ENCODE data around the gene WNT5A. TPM values are rescaled to one million over a fixed set of nuclear protein-coding genes. Genes with fewer than 3 reads are reported as not detected.

Gene WNT5A
- total RNA-seq, 1 donor from 2014 or later: 45.8 TPM

GRCh38 chr3:55443346-55443745 is 43.8 kb downstream of the WNT5A start:
- no peak for FAIRE-seq
- Mint-ChIP-seq H3K4me3 (ENCODE audit: unreplicated experiment) (no peak overlapping the region), H3K27me3 (ENCODE audit: low read depth, unreplicated experiment) (peaks cover 33% of the 10 kb centered on the region), H3K9me3 (ENCODE audit: unreplicated experiment) (peaks cover 3% of the 10 kb centered on the region), H3K4me1 (ENCODE audit: low read depth, unreplicated experiment) (no peaks in the 10 kb centered on the region), H3K36me3 (ENCODE audit: low read depth, unreplicated experiment) (no peaks in the 10 kb centered on the region), H3K27ac (ENCODE audit: unreplicated experiment) (no peak overlapping the region)
- H2AFZ ChIP-seq (ENCODE audit: low read depth, low read length): no peak overlapping the region
- no peaks in the 10 kb centered on the region for H3K36me3 ChIP-seq (ENCODE audit: insufficient read depth, low read length)
- no peak for TF ChIP-seq EZH2 (IDR thresholded peaks at IDR 0.05; ENCODE audit: insufficient read depth, low read length)
- H3K79me2 ChIP-seq (ENCODE audit: insufficient read depth, low read length): no peaks in the 10 kb centered on the region
- H3K9me3 ChIP-seq (ENCODE audit: insufficient read depth, low read depth, low read length): no peaks in the 10 kb centered on the region
- H4K20me1 ChIP-seq (ENCODE audit: insufficient read depth, low read length): no peaks in the 10 kb centered on the region
- H3K4me1 ChIP-seq (ENCODE audit: insufficient read depth, low read length): no peaks in the 10 kb centered on the region
- no peak overlapping the region for H3K4me3 ChIP-seq (ENCODE audit: insufficient read depth, low read depth, low read length)
- no peak overlapping the region for H3K4me2 ChIP-seq (ENCODE audit: low read length)
- H3K27me3 ChIP-seq (ENCODE audit: insufficient read depth, low read length): no peaks in the 10 kb centered on the region
- no peak overlapping the region for H3K9ac ChIP-seq (ENCODE audit: low read length)
- H3K27ac ChIP-seq (ENCODE audit: low read depth, low read length): no peak overlapping the region
- no peak for DNase-seq (ENCODE audit: low read depth)

- H3K4me3 Mint-ChIP-seq (ENCODE audit: unreplicated experiment): no peak overlapping the region
- H3K36me3 Mint-ChIP-seq (ENCODE audit: low read depth, unreplicated experiment): no peaks in the 10 kb centered on the region
- no peaks in the 10 kb centered on the region for H3K27me3 ChIP-seq (ENCODE audit: insufficient read depth, low read length)
- peaks cover 3% of the 10 kb centered on the region for H3K9me3 Mint-ChIP-seq (ENCODE audit: unreplicated experiment)
- H3K79me2 ChIP-seq (ENCODE audit: insufficient read depth, low read length): no peaks in the 10 kb centered on the region
- no peak overlapping the region for H3K4me3 ChIP-seq (ENCODE audit: insufficient read depth, low read depth, low read length)
- no peaks in the 10 kb centered on the region for H4K20me1 ChIP-seq (ENCODE audit: insufficient read depth, low read length)
- peaks cover 33% of the 10 kb centered on the region for H3K27me3 Mint-ChIP-seq (ENCODE audit: low read depth, unreplicated experiment)
- FAIRE-seq: no peak
- H3K27ac Mint-ChIP-seq (ENCODE audit: unreplicated experiment): no peak overlapping the region
- H3K4me1 Mint-ChIP-seq (ENCODE audit: low read depth, unreplicated experiment): no peaks in the 10 kb centered on the region
- no peak for DNase-seq (ENCODE audit: low read depth)
- no peak overlapping the region for H3K4me2 ChIP-seq (ENCODE audit: low read length)
- no peak overlapping the region for H3K9ac ChIP-seq (ENCODE audit: low read length)
- H3K36me3 ChIP-seq (ENCODE audit: insufficient read depth, low read length): no peaks in the 10 kb centered on the region
- H3K4me1 ChIP-seq (ENCODE audit: insufficient read depth, low read length): no peaks in the 10 kb centered on the region
- no peak overlapping the region for H2AFZ ChIP-seq (ENCODE audit: low read depth, low read length)
- no peaks in the 10 kb centered on the region for H3K9me3 ChIP-seq (ENCODE audit: insufficient read depth, low read depth, low read length)
- H3K27ac ChIP-seq (ENCODE audit: low read depth, low read length): no peak overlapping the region
- TF ChIP-seq EZH2 (IDR thresholded peaks at IDR 0.05; ENCODE audit: insufficient read depth, low read length) (no peak), CTCF (IDR thresholded peaks at IDR 0.05; ENCODE audit: insufficient read depth, low read depth, low read length) (no peak)
These were observed 44.2 kb downstream of the WNT5A start for GRCh38 chr3:55442861-55443260.

GRCh38 chr3:55441499-55441898 is 45.6 kb downstream of the WNT5A start:
- H2AFZ ChIP-seq (ENCODE audit: low read depth, low read length): no peak overlapping the region
- H3K4me2 ChIP-seq (ENCODE audit: low read length): no peak overlapping the region
- Mint-ChIP-seq H3K4me1 (ENCODE audit: low read depth, unreplicated experiment) (no peaks in the 10 kb centered on the region), H3K27ac (ENCODE audit: unreplicated experiment) (no peak overlapping the region), H3K36me3 (ENCODE audit: low read depth, unreplicated experiment) (no peaks in the 10 kb centered on the region), H3K27me3 (ENCODE audit: low read depth, unreplicated experiment) (peaks cover 24% of the 10 kb centered on the region), H3K4me3 (ENCODE audit: unreplicated experiment) (no peak overlapping the region), H3K9me3 (ENCODE audit: unreplicated experiment) (peaks cover 3% of the 10 kb centered on the region)
- H3K27ac ChIP-seq (ENCODE audit: low read depth, low read length): no peak overlapping the region
- no peak overlapping the region for H3K9ac ChIP-seq (ENCODE audit: low read length)
- H3K9me3 ChIP-seq (ENCODE audit: insufficient read depth, low read depth, low read length): no peaks in the 10 kb centered on the region
- H3K27me3 ChIP-seq (ENCODE audit: insufficient read depth, low read length): no peaks in the 10 kb centered on the region
- no peak overlapping the region for H3K4me3 ChIP-seq (ENCODE audit: insufficient read depth, low read depth, low read length)
- H3K36me3 ChIP-seq (ENCODE audit: insufficient read depth, low read length): no peaks in the 10 kb centered on the region
- no peaks in the 10 kb centered on the region for H4K20me1 ChIP-seq (ENCODE audit: insufficient read depth, low read length)
- DNase-seq (ENCODE audit: low read depth) (no peak), FAIRE-seq (no peak)
- no peak for TF ChIP-seq CTCF (IDR thresholded peaks at IDR 0.05; ENCODE audit: insufficient read depth, low read depth, low read length)
- no peak for TF ChIP-seq EZH2 (IDR thresholded peaks at IDR 0.05; ENCODE audit: insufficient read depth, low read length)
- H3K79me2 ChIP-seq (ENCODE audit: insufficient read depth, low read length): no peaks in the 10 kb centered on the region
- H3K4me1 ChIP-seq (ENCODE audit: insufficient read depth, low read length): no peaks in the 10 kb centered on the region

Measured in astrocyte (in vitro differentiated cells and primary cell).